C4-2B (cell line): ENCODE measurements around the gene GUCA2B.

Experiments
- CTCF ChIP-seq: fragments of 450-650 bp; conservative IDR thresholded peaks from 2 replicates; pipeline ENCODE4 v1.5.1; 2017; ENCODE audit warnings: mild to moderate bottlenecking
- ZFX ChIP-seq: fragments of 450-650 bp; IDR thresholded peaks from 2 replicates; pipeline ENCODE4 v1.6.1; 2017

DNA sequence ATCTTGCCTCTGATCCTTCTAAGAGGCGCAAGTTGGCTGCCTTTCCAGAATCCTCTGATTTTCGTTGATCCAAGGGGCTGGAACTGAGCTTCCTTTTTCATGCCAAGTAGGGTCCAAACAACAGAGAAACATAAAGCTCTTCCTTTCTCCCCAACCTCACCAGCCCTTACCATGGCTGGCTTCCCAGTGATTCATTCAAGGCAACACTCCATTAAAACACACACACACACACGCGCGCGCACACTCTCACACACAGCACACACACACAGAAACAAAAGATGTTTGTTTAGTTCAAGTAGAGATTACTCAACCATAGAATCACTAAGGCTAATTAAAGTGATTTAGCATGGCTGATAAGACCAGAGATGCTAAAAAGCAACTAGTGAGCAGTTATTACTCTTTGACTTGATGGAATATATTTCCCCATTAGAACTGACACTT, 24.4 kb downstream of the GUCA2B start:
- TF ChIP-seq CTCF, result no peak
- TF ChIP-seq ZFX, result no peak
